GM12878 (cell line): ENCODE results near the gene ASB2.
A peak's percentile ranks its signal among the peaks of the same experiment; 100 is the strongest.

Source experiments
- EGR1 ChIP-seq, 2 experiments: IDR thresholded peaks; 1 replicate in 1 of 2; 2 replicates in 1 of 2; pipeline ENCODE4 v1.6.1; 2011 to 2012; ENCODE audit warnings: low read depth in 2 of 2, low read length in 2 of 2, borderline replicate concordance in 1 of 2, mild to moderate bottlenecking in 1 of 2, moderate library complexity in 1 of 2
- TF ChIP-seq, protein P1 (sequence below): IDR thresholded peaks from 2 replicates; pipeline ENCODE4 v1.6.1; 2011; ENCODE audit warnings: low read depth, mild to moderate bottlenecking, low read length, moderate library complexity, borderline replicate concordance; ENCODE audit errors: extremely low read depth
- TF ChIP-seq, protein P2 (sequence below), 3 experiments: IDR thresholded peaks in 2 of 3; conservative IDR thresholded peaks in 1 of 3; 2 replicates each; pipeline ENCODE4 v1.5.1; 2011; ENCODE audit warnings: low read depth in 3 of 3, low read length in 3 of 3, mild to moderate bottlenecking in 3 of 3, control low read depth in 2 of 3, moderate library complexity in 2 of 3, inconsistent platforms in 1 of 3, mixed read lengths in 1 of 3; ENCODE audit not compliant: control insufficient read depth in 2 of 3, insufficient read depth in 1 of 3; ENCODE audit errors: extremely low read depth in 1 of 3

DNA sequence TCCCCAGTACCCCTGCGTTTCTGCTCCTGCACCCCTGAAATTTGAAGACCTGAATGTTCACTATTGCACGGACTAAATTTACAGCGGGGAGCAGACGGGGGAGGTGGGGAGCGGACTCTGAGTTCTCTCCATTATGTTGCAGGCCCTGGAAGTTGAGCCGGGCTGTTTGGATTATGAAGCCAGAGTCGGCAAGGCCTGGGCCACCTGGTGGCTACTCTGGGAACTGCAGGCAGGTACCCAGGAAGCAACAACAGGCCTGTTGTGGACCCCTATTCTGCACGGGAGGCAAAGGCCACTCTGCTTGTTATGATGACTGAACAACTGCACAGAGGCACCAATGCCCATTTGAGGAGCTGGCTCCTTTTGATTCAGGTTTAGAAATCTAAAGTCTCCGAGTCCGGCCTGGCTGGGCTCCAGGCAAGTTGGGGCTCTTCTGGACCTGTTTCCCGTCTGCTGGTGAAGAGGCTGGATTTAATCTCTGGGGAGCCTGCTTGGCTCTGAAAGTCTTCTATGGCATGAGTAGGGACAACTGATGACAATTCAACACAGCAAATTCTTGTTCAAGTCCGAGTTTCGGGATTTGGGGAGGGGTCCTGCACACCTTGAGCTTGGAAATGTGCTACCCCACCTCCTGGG is 83.3 kb downstream of the ASB2 start:
- TF ChIP-seq EGR1 (IDR thresholded peaks at IDR 0.05; ENCODE audit: borderline replicate concordance in 1 of 2, low read depth in 2 of 2, low read length in 2 of 2) = no peak
- TF ChIP-seq, protein P1, sequence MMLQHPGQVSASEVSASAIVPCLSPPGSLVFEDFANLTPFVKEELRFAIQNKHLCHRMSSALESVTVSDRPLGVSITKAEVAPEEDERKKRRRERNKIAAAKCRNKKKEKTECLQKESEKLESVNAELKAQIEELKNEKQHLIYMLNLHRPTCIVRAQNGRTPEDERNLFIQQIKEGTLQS = no peak
- TF ChIP-seq, protein P2, sequence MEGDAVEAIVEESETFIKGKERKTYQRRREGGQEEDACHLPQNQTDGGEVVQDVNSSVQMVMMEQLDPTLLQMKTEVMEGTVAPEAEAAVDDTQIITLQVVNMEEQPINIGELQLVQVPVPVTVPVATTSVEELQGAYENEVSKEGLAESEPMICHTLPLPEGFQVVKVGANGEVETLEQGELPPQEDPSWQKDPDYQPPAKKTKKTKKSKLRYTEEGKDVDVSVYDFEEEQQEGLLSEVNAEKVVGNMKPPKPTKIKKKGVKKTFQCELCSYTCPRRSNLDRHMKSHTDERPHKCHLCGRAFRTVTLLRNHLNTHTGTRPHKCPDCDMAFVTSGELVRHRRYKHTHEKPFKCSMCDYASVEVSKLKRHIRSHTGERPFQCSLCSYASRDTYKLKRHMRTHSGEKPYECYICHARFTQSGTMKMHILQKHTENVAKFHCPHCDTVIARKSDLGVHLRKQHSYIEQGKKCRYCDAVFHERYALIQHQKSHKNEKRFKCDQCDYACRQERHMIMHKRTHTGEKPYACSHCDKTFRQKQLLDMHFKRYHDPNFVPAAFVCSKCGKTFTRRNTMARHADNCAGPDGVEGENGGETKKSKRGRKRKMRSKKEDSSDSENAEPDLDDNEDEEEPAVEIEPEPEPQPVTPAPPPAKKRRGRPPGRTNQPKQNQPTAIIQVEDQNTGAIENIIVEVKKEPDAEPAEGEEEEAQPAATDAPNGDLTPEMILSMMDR (IDR thresholded peaks at IDR 0.05 in 2 of 3, conservative IDR thresholded peaks at IDR 0.05 in 1 of 3; ENCODE audit: control insufficient read depth in 2 of 3, extremely low read depth in 1 of 3, insufficient read depth in 1 of 3, low read depth in 3 of 3, low read length in 3 of 3) = peak; percentile 82 to 99 (median 98)
